Measurements from ENCODE around the gene MMP11.

The MMP11 gene

DNA sequence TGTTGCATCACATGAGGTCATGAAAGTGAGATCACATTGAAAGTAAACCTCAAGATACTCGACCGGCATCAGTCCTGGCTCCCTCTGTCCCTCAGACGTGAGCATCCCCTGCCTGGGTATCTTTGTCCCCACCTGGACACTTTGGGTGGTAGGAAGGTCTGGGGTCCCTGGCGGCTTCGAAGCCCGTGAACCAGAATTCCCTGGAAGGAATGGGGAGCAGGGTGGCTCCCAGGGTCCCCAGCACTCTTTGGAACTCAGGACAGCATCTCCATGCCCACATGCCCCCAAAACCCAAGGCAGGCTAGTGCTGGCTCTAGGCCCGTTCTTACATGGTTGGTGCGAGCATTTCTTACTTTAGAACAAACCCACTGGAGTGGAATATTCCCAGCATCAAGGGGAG, 58.6 kb downstream of the MMP11 start:
- DNase-seq (ENCODE audit: low read depth): no peak

GRCh38 chr22:23831781-23832180, 59.1 kb downstream of the MMP11 start:
- no peak for DNase-seq (ENCODE audit: low read depth)

DNA sequence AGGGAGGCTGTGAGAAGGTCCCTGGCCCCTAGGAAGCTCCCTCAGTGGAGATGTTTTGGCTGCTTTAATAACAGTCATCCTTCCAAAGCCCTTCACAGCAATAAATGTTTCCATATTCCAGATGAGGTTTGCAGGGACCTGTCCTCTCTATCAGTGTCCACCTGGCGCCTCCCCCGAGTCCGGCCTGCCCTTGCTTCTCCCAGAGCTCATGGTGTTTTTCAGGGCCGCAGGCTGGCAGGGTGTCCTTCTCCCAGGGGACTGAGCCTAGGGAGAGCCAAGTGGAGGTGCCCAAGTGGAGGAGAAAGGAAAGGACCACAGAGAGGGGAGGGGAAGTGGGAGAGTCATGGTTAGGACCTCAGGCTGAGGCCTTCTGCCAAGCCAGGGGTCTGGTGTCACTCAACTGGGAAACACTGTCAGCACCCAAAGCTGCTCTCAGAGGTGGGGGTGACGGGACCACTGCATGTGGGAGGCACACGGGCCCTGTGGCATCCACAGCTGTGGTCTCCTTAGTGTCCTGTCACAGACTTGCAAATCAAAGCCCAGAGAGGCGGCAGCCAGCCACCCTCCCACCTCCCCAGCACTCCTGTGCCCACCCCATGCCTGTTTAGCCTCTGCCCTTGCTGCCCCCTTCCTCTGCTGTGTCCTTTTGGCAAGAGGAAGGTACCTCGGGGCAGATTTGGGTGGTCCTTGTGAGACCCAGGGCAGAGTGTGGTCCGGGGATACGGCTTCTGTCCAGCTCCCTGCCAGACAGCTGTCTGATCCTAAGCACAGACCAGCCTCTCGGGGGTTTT, 59.8 kb downstream of the MMP11 start:
- DNase-seq (ENCODE audit: low read depth): no peak

DNA sequence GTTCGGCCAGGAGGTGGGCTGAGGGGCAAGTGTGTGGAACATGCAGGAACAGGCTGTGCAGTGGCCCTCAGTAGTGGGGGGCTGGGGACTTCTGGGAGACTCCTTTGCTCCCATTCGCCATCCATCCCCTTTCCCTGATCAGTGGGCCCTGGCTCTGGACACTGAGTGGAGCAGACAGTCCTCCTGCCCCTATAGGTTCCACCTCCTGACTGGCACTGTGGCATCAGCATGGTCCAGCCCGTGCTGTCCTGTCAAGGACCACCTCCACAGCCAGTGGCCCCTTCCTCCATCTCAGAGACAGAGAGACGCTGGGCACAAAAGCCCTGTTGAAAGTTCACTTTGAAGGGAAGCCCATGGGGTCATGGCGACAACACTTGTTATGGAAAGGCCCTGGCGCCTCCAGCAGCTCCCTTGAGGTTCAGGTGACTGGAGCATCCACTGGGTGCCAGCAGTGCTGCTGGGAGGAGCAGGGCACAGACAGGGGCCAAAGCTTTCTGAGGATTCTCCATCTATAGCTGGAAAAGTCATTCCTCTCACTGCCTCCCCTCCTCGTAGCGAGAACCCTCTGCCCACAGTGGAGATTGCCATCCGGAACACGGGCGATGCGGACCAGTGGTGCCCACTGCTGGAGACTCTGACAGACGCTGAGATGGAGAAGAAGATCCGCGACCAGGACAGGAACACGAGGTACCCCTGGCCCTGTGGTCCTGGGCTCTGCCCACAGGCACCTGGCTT, 60.5 kb downstream of the MMP11 start:
- no peak for DNase-seq (ENCODE audit: low read depth)
